HepG2 (cell line): ENCODE results near the gene MPC1. TPM values are rescaled to one million over a fixed set of nuclear protein-coding genes. Genes with fewer than 3 reads are reported as not detected.

Experiments used
- CBX5 ChIP-seq: sonication (generic); formaldehyde crosslinking; IDR thresholded peaks from 2 replicates; pipeline ENCODE4 v1.4.0; 2020; ENCODE audit warnings: missing genetic modification reagents, borderline replicate concordance
- FOSL2 ChIP-seq: sonication (generic); formaldehyde crosslinking; IDR thresholded peaks from 2 replicates; pipeline ENCODE4 v1.4.0; 2020; ENCODE audit warnings: missing genetic modification reagents
- MAX ChIP-seq: IDR thresholded peaks from 2 replicates; pipeline ENCODE4 v1.6.1; 2012; ENCODE audit warnings: inconsistent platforms
- PHF8 ChIP-seq: sonication (generic); formaldehyde crosslinking; IDR thresholded peaks from 2 replicates; pipeline ENCODE4 v1.5.0; 2020; ENCODE audit warnings: missing genetic modification reagents
- SATB2 ChIP-seq: sonication (generic); formaldehyde crosslinking; IDR thresholded peaks from 2 replicates; pipeline ENCODE4 v1.5.0; 2020; ENCODE audit warnings: missing genetic modification reagents
- TCF7L2 ChIP-seq: IDR thresholded peaks from 2 replicates; pipeline ENCODE4 v1.6.1; 2011; ENCODE audit warnings: mild to moderate bottlenecking, low read depth, low read length, moderate library complexity
- ZNF788 ChIP-seq: sonication (generic); formaldehyde crosslinking; IDR thresholded peaks from 2 replicates; pipeline ENCODE4 v1.5.0; 2020; ENCODE audit warnings: mild to moderate bottlenecking, missing genetic modification reagents, borderline replicate concordance
- ZNF790 ChIP-seq: sonication (generic); formaldehyde crosslinking; IDR thresholded peaks from 2 replicates; pipeline ENCODE4 v1.8.0; 2022; ENCODE audit warnings: missing genetic modification reagents, mild to moderate bottlenecking, borderline replicate concordance
- ZSCAN5A ChIP-seq: sonication (generic); formaldehyde crosslinking; IDR thresholded peaks from 2 replicates; pipeline ENCODE4 v1.8.0; 2022; ENCODE audit warnings: mild to moderate bottlenecking, missing genetic modification reagents, borderline replicate concordance
- polyA plus RNA-seq, 8 experiments: library from polyadenylated mRNA; depleted of rRNA in 3 of 8; stranded (reverse) in 7 of 8; unstranded in 1 of 8; fragments of >200 nt; fragmentation: Illumina TruSeq in 4 of 8; extraction: Trizol in 4 of 8; gene quantifications; 2 replicates each; pipeline versions ENCODE4 v1.2.1 to v1.2.3, GENCODE V29; 2011 to 2016; ENCODE audit warnings: low read depth in 4 of 8, missing spikeins in 1 of 8, mixed read lengths in 1 of 8; ENCODE audit not compliant: insufficient read depth in 1 of 8
- total RNA-seq, 5 experiments: library from RNA; depleted of rRNA; stranded (reverse); fragments of >200 nt; fragmentation: Illumina TruSeq; extraction: Trizol; gene quantifications; 2 replicates each; pipeline ENCODE4 v1.2.3, GENCODE V29; 2016; ENCODE audit warnings: low read depth in 1 of 5
- TF ChIP-seq, protein P1 (sequence below): sonication (generic); formaldehyde crosslinking; IDR thresholded peaks from 2 replicates; pipeline ENCODE4 v1.4.0; 2020; ENCODE audit warnings: missing genetic modification reagents, mild to moderate bottlenecking, borderline replicate concordance
- TF ChIP-seq, protein P2 (sequence below): sonication (generic); formaldehyde crosslinking; IDR thresholded peaks from 2 replicates; pipeline ENCODE4 v1.5.0; 2020; ENCODE audit warnings: missing genetic modification reagents
- TF ChIP-seq, protein P3 (sequence below): sonication (generic); formaldehyde crosslinking; IDR thresholded peaks from 2 replicates; pipeline ENCODE4 v1.8.0; 2022; ENCODE audit warnings: mild to moderate bottlenecking, missing genetic modification reagents, moderate library complexity
- TF ChIP-seq, protein P4 (sequence below): sonication (generic); formaldehyde crosslinking; IDR thresholded peaks from 2 replicates; pipeline ENCODE4 v1.4.0; 2020; ENCODE audit warnings: missing genetic modification reagents, borderline replicate concordance
- TF ChIP-seq, protein P5 (sequence below): IDR thresholded peaks from 2 replicates; pipeline ENCODE4 v1.6.1; 2016
- TF ChIP-seq, protein P6 (sequence below): IDR thresholded peaks from 2 replicates; pipeline ENCODE4 v1.6.1; 2012; ENCODE audit warnings: low read depth, low read length, improper control_type of control experiment

Gene MPC1
- total and polyA plus RNA-seq, 2 of the 13 experiments (the other 11 are each of a cell fraction or from before 2014, with no cell fraction given): 189 to 214 TPM

DNA sequence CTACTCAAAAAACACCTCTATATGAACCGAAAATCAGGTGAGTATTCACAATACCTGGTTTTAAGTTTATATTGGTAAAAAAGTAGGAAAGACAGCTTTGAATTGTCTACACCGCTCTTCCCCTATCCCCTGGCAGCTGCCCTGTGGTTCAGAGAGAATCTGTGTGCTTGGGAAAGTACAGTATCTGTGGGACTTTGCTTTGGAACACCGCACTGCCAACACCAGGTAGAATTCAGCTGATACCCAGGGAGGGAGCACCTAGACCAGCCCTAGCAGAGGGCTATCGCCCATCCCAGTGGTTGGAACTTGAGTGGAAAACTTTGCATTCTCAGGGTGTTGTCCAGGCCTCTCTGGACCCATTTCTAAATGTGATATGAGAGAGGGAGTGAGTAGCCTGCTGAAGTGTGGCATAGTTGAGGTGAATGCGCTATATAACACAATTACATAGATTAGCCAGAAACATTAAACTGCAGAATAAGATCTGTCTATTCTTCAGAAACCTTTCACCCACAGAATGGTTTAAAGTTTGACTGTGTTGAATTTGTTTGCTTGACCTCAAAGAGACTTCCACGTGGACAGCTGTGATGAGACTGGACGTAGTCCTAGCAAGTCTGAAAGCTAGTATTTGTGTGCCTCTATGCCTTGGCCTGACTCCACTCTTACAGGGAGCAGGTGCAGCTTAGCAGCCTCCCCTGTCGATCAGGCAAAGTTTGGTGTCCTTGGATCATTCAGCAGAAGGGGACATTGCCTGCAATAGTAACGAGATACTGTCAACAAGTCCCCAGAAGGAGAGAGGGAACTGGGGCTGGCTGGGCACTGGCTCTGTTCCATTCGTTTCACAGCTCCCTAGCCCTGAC lies 11.5 kb upstream of the MPC1 start (continued):
- TF ChIP-seq, protein P1, sequence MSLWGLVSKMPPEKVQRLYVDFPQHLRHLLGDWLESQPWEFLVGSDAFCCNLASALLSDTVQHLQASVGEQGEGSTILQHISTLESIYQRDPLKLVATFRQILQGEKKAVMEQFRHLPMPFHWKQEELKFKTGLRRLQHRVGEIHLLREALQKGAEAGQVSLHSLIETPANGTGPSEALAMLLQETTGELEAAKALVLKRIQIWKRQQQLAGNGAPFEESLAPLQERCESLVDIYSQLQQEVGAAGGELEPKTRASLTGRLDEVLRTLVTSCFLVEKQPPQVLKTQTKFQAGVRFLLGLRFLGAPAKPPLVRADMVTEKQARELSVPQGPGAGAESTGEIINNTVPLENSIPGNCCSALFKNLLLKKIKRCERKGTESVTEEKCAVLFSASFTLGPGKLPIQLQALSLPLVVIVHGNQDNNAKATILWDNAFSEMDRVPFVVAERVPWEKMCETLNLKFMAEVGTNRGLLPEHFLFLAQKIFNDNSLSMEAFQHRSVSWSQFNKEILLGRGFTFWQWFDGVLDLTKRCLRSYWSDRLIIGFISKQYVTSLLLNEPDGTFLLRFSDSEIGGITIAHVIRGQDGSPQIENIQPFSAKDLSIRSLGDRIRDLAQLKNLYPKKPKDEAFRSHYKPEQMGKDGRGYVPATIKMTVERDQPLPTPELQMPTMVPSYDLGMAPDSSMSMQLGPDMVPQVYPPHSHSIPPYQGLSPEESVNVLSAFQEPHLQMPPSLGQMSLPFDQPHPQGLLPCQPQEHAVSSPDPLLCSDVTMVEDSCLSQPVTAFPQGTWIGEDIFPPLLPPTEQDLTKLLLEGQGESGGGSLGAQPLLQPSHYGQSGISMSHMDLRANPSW (CRISPR knock-in tag): 0 out of 2 replicates have a peak, but pooled peaks have one; percentile 63
- TF ChIP-seq, protein P2, sequence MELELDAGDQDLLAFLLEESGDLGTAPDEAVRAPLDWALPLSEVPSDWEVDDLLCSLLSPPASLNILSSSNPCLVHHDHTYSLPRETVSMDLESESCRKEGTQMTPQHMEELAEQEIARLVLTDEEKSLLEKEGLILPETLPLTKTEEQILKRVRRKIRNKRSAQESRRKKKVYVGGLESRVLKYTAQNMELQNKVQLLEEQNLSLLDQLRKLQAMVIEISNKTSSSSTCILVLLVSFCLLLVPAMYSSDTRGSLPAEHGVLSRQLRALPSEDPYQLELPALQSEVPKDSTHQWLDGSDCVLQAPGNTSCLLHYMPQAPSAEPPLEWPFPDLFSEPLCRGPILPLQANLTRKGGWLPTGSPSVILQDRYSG: no peak
- peak; percentile 97 for TF ChIP-seq MAX
- TF ChIP-seq, protein P3, sequence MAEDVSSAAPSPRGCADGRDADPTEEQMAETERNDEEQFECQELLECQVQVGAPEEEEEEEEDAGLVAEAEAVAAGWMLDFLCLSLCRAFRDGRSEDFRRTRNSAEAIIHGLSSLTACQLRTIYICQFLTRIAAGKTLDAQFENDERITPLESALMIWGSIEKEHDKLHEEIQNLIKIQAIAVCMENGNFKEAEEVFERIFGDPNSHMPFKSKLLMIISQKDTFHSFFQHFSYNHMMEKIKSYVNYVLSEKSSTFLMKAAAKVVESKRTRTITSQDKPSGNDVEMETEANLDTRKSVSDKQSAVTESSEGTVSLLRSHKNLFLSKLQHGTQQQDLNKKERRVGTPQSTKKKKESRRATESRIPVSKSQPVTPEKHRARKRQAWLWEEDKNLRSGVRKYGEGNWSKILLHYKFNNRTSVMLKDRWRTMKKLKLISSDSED (CRISPR knock-in tag): no peak
- TF ChIP-seq, protein P4, sequence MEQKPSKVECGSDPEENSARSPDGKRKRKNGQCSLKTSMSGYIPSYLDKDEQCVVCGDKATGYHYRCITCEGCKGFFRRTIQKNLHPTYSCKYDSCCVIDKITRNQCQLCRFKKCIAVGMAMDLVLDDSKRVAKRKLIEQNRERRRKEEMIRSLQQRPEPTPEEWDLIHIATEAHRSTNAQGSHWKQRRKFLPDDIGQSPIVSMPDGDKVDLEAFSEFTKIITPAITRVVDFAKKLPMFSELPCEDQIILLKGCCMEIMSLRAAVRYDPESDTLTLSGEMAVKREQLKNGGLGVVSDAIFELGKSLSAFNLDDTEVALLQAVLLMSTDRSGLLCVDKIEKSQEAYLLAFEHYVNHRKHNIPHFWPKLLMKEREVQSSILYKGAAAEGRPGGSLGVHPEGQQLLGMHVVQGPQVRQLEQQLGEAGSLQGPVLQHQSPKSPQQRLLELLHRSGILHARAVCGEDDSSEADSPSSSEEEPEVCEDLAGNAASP (CRISPR knock-in tag): peak; percentile 72
- TF ChIP-seq ZNF788 (CRISPR knock-in tag): peak; percentile 63; the same call in 1 of the 2 replicates
- no peak for TF ChIP-seq ZNF790
- 0 out of 2 replicates have a peak, but pooled peaks have one; percentile 5 for TF ChIP-seq FOSL2
- TF ChIP-seq PHF8 (CRISPR knock-in tag): 0 out of 2 replicates have a peak, but pooled peaks have one; percentile 1
- TF ChIP-seq SATB2 (CRISPR knock-in tag): 0 out of 2 replicates have a peak, but pooled peaks have one; percentile 58
- TF ChIP-seq TCF7L2: no peak
- TF ChIP-seq CBX5 (CRISPR knock-in tag): peak; percentile 47; the same call in 1 of the 2 replicates
- no peak for TF ChIP-seq ZSCAN5A
- TF ChIP-seq, protein P5, sequence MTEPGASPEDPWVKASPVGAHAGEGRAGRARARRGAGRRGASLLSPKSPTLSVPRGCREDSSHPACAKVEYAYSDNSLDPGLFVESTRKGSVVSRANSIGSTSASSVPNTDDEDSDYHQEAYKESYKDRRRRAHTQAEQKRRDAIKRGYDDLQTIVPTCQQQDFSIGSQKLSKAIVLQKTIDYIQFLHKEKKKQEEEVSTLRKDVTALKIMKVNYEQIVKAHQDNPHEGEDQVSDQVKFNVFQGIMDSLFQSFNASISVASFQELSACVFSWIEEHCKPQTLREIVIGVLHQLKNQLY (CRISPR knock-in tag): peak; percentile 91
- TF ChIP-seq, protein P6, sequence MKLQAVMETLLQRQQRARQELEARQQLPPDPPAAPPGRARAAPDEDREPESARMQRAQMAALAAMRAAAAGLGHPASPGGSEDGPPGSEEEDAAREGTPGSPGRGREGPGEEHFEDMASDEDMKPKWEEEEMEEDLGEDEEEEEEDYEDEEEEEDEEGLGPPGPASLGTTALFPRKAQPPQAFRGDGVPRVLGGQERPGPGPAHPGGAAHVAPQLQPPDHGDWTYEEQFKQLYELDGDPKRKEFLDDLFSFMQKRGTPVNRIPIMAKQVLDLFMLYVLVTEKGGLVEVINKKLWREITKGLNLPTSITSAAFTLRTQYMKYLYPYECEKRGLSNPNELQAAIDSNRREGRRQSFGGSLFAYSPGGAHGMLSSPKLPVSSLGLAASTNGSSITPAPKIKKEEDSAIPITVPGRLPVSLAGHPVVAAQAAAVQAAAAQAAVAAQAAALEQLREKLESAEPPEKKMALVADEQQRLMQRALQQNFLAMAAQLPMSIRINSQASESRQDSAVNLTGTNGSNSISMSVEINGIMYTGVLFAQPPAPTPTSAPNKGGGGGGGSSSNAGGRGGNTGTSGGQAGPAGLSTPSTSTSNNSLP: no peak
